HG03175 (cell line): ENCODE data around the gene TAS1R3.
"Not testable (repeated sequence)": the region's sequence is repeated elsewhere in the genome, so short reads cannot be mapped to it uniquely, and the experiment has no call there.

Experiments
- ATAC-seq: cut with Tn5 transposase; IDR thresholded peaks from one replicate; pipeline ENCODE4 v1.9.1; 2021; ENCODE audit warnings: mild to moderate bottlenecking, moderate library complexity; ENCODE audit not compliant: unreplicated experiment

The TAS1R3 gene

GRCh38 chr1:1364266-1364665, 33.2 kb downstream of the TAS1R3 start:
- no peak for ATAC-seq

GRCh38 chr1:1365875-1366698, 35.0 kb downstream of the TAS1R3 start:
- no peak for ATAC-seq

GRCh38 chr1:1366699-1367066, 35.6 kb downstream of the TAS1R3 start:
- no peak for ATAC-seq

GRCh38 chr1:1367315-1367714, 36.2 kb downstream of the TAS1R3 start:
- no peak for ATAC-seq

GRCh38 chr1:1370094-1370493, 39.0 kb downstream of the TAS1R3 start:
- not testable (repeated sequence) for ATAC-seq

- ATAC-seq, result no peak
These were observed 39.8 kb downstream of the TAS1R3 start for GRCh38 chr1:1370771-1371300.

- ATAC-seq, result no peak
These were observed 40.3 kb downstream of the TAS1R3 start for GRCh38 chr1:1371364-1371745.

- no peak for ATAC-seq
These were observed 40.9 kb downstream of the TAS1R3 start for GRCh38 chr1:1371746-1372711.

GRCh38 chr1:1373051-1373814, 42.2 kb downstream of the TAS1R3 start:
- ATAC-seq, result no peak

GRCh38 chr1:1373815-1374588, 42.9 kb downstream of the TAS1R3 start:
- ATAC-seq, result no peak

- peak; percentile 3 for ATAC-seq
These were observed 43.5 kb downstream of the TAS1R3 start for GRCh38 chr1:1374589-1374928.

GRCh38 chr1:1374929-1375662, 44.0 kb downstream of the TAS1R3 start, which contains the start of gene AURKAIP1:
AURKAIP1 (minus strand) TSS chr1:1375207; CDS start chr1:1374756, 451 bp downstream.
- peak; percentile 91 for ATAC-seq

- ATAC-seq, result no peak
These were observed 45.6 kb downstream of the TAS1R3 start for GRCh38 chr1:1376551-1377226.

- no peak for ATAC-seq
These were observed 46.6 kb downstream of the TAS1R3 start for GRCh38 chr1:1377540-1378205.

- ATAC-seq, result no peak
These were observed 49.8 kb downstream of the TAS1R3 start for GRCh38 chr1:1380860-1381259.

GRCh38 chr1:1381294-1381693, 50.2 kb downstream of the TAS1R3 start:
- ATAC-seq, result no peak
